SH-SY5Y (cell line): ENCODE results near the gene TRIM14.

Experiments
- GATA2 ChIP-seq: IDR thresholded peaks from 2 replicates; pipeline ENCODE4 v1.6.1; 2011; ENCODE audit warnings: mild to moderate bottlenecking, low read depth, low read length
- GATA3 ChIP-seq: IDR thresholded peaks from 2 replicates; pipeline ENCODE4 v1.6.1; 2011; ENCODE audit warnings: low read depth, mild to moderate bottlenecking, low read length, moderate library complexity

DNA sequence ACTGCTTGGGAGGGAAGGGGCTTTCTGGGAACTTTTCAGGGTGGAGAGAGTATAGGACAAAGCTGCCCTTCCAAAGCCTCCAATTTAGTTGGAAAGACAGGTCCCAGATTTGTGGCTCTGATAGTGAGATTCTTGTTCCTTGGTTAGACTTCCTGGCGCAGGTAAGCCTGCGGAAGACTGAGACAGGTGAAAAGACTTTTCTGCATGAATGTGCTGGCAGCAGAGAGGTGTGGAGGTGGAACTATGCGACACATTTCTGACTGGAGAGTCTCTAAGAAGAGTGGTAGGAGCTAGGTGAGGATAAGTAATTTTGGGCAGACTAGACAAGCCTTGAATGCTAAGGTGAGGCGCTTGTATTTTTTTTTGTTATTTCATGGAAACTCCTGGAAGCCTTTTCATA, 32.6 kb downstream of the TRIM14 start:
- TF ChIP-seq GATA2 (no peak), GATA3 (no peak)
